ENCODE data around the gene N4BP2L2. TPM values are rescaled to one million over a fixed set of nuclear protein-coding genes. Genes with fewer than 3 reads are reported as not detected.

The N4BP2L2 gene
- total and polyA plus RNA-seq, 5 donors from 2014 or later, result 161 to 242 (median 213) TPM

GRCh38 chr13:32419862-32420261 lies 118.7 kb downstream of the N4BP2L2 start:
- no peaks in the 10 kb centered on the region for H3K27me3 Mint-ChIP-seq
- no peak overlapping the region for H3K4me3 Mint-ChIP-seq
- Histone ChIP-seq H3K27me3 (ENCODE audit: control insufficient read depth, insufficient read depth, low read length) (no peaks in the 10 kb centered on the region), H3K27ac (ENCODE audit: insufficient read depth, low read length, poor library complexity, severe bottlenecking) (no peak overlapping the region), H3K9me3 (ENCODE audit: control insufficient read depth in 2 of 2, low read length in 2 of 2) (peaks cover 5 to 10% of the 10 kb centered on the region in 2 experiments), H3K4me3 (ENCODE audit: low read depth, low read length) (no peak overlapping the region), H3K4me1 (ENCODE audit: control insufficient read depth, insufficient read depth, low read length, poor library complexity, severe bottlenecking) (peaks cover 15% of the 10 kb centered on the region), H3K36me3 (ENCODE audit: control insufficient read depth, insufficient read depth, low read length) (peaks cover 28% of the 10 kb centered on the region)
- peaks cover 35% of the 10 kb centered on the region for H3K36me3 Mint-ChIP-seq
- DNase-seq (no peak), ATAC-seq (ENCODE audit: low read depth in 2 of 2) (no peak)
- peaks cover 0 to 11% (median 1%) of the 10 kb centered on the region in 7 donors for H3K9me3 Mint-ChIP-seq
- no peak overlapping the region for H3K27ac Mint-ChIP-seq
- H3K4me1 Mint-ChIP-seq, result peaks cover 26 to 39% (median 32%) of the 10 kb centered on the region in 4 donors

- H3K27me3 Mint-ChIP-seq, result no peaks in the 10 kb centered on the region
- ATAC-seq (ENCODE audit: low read depth in 2 of 2), result no peak
- H3K36me3 Mint-ChIP-seq, result peaks cover 40% of the 10 kb centered on the region
Observed at GRCh38 chr13:32417995-32418394, 120.6 kb downstream of the N4BP2L2 start.

GRCh38 chr13:32415019-32415418 lies 123.6 kb downstream of the N4BP2L2 start:
- no peaks in the 10 kb centered on the region for H3K27me3 Mint-ChIP-seq
- DNase-seq (peak in 2 of 3 donors; percentile 11 to 43), ATAC-seq (ENCODE audit: low read depth in 2 of 2) (peak; percentile 57 to 65)
- peaks cover 6% of the 10 kb centered on the region for H3K36me3 ChIP-seq (ENCODE audit: control insufficient read depth, insufficient read depth, low read length)
- peaks cover 14 to 35% (median 23%) of the 10 kb centered on the region in 4 donors for H3K4me1 Mint-ChIP-seq
- no peak overlapping the region for H3K4me3 Mint-ChIP-seq
- no peaks in the 10 kb centered on the region for H3K27me3 ChIP-seq (ENCODE audit: control insufficient read depth, insufficient read depth, low read length)
- no peak overlapping the region for H3K27ac ChIP-seq (ENCODE audit: insufficient read depth, low read length, poor library complexity, severe bottlenecking)
- H3K9me3 ChIP-seq (ENCODE audit: control insufficient read depth in 2 of 2, low read length in 2 of 2), result peaks cover 2 to 6% of the 10 kb centered on the region in 2 experiments
- H3K4me1 ChIP-seq (ENCODE audit: control insufficient read depth, insufficient read depth, low read length, poor library complexity, severe bottlenecking), result no peaks in the 10 kb centered on the region
- peaks cover 39% of the 10 kb centered on the region for H3K36me3 Mint-ChIP-seq
- no peak overlapping the region for H3K27ac Mint-ChIP-seq
- no peak overlapping the region for H3K4me3 ChIP-seq (ENCODE audit: low read depth, low read length)
- H3K9me3 Mint-ChIP-seq, result peaks cover 0 to 10% (median 0%) of the 10 kb centered on the region in 7 donors

More at GRCh38 chr13:32417995-32418394, 120.6 kb downstream of the N4BP2L2 start:
- peaks cover 5 to 10% of the 10 kb centered on the region in 2 experiments for H3K9me3 ChIP-seq (ENCODE audit: control insufficient read depth in 2 of 2, low read length in 2 of 2)
- no peaks in the 10 kb centered on the region for H3K4me1 ChIP-seq (ENCODE audit: control insufficient read depth, insufficient read depth, low read length, poor library complexity, severe bottlenecking)
- H3K27me3 ChIP-seq (ENCODE audit: control insufficient read depth, insufficient read depth, low read length), result no peaks in the 10 kb centered on the region
- H3K4me3 ChIP-seq (ENCODE audit: low read depth, low read length), result no peak overlapping the region
- no peak overlapping the region for H3K27ac ChIP-seq (ENCODE audit: insufficient read depth, low read length, poor library complexity, severe bottlenecking)
- peaks cover 21% of the 10 kb centered on the region for H3K36me3 ChIP-seq (ENCODE audit: control insufficient read depth, insufficient read depth, low read length)
- Mint-ChIP-seq H3K9me3 (peaks cover 0 to 11% (median 1%) of the 10 kb centered on the region in 7 donors), H3K27ac (no peak overlapping the region), H3K4me3 (no peak overlapping the region), H3K4me1 (peaks cover 11 to 31% (median 21%) of the 10 kb centered on the region in 4 donors)
- no peak for DNase-seq

GRCh38 chr13:32414580-32414979 lies 124.0 kb downstream of the N4BP2L2 start:
- no peak for ATAC-seq (ENCODE audit: low read depth in 2 of 2)
- Mint-ChIP-seq H3K36me3 (peaks cover 39% of the 10 kb centered on the region), H3K27me3 (no peaks in the 10 kb centered on the region), H3K4me3 (no peak overlapping the region), H3K4me1 (peaks cover 14 to 38% (median 27%) of the 10 kb centered on the region in 4 donors), H3K9me3 (peaks cover 0 to 7% (median 0%) of the 10 kb centered on the region in 7 donors), H3K27ac (no peak overlapping the region)
- Histone ChIP-seq H3K36me3 (ENCODE audit: control insufficient read depth, insufficient read depth, low read length) (peaks cover 1% of the 10 kb centered on the region), H3K9me3 (ENCODE audit: control insufficient read depth in 2 of 2, low read length in 2 of 2) (peaks cover 0 to 2% of the 10 kb centered on the region in 2 experiments), H3K27me3 (ENCODE audit: control insufficient read depth, insufficient read depth, low read length) (no peaks in the 10 kb centered on the region), H3K27ac (ENCODE audit: insufficient read depth, low read length, poor library complexity, severe bottlenecking) (no peak overlapping the region), H3K4me3 (ENCODE audit: low read depth, low read length) (no peak overlapping the region), H3K4me1 (ENCODE audit: control insufficient read depth, insufficient read depth, low read length, poor library complexity, severe bottlenecking) (no peaks in the 10 kb centered on the region)
- DNase-seq, result no peak

- no peaks in the 10 kb centered on the region for H3K9me3 ChIP-seq (ENCODE audit: control insufficient read depth in 2 of 2, low read length in 2 of 2)
- no peaks in the 10 kb centered on the region for H3K27me3 Mint-ChIP-seq
- peaks cover 18 to 41% (median 34%) of the 10 kb centered on the region in 4 donors for H3K4me1 Mint-ChIP-seq
- H3K4me3 ChIP-seq (ENCODE audit: low read depth, low read length), result no peak overlapping the region
- no peak overlapping the region for H3K27ac ChIP-seq (ENCODE audit: insufficient read depth, low read length, poor library complexity, severe bottlenecking)
- peaks cover 37% of the 10 kb centered on the region for H3K36me3 Mint-ChIP-seq
- ATAC-seq (ENCODE audit: low read depth in 2 of 2) (no peak), DNase-seq (no peak)
- no peaks in the 10 kb centered on the region for H3K9me3 Mint-ChIP-seq
- H3K27me3 ChIP-seq (ENCODE audit: control insufficient read depth, insufficient read depth, low read length), result no peaks in the 10 kb centered on the region
- no peak overlapping the region for H3K4me3 Mint-ChIP-seq
- no peak overlapping the region for H3K27ac Mint-ChIP-seq
- peaks cover 2% of the 10 kb centered on the region for H3K36me3 ChIP-seq (ENCODE audit: control insufficient read depth, insufficient read depth, low read length)
- H3K4me1 ChIP-seq (ENCODE audit: control insufficient read depth, insufficient read depth, low read length, poor library complexity, severe bottlenecking), result no peaks in the 10 kb centered on the region
Observed at GRCh38 chr13:32413284-32413683, 125.3 kb downstream of the N4BP2L2 start.

- Mint-ChIP-seq H3K36me3 (peaks cover 46% of the 10 kb centered on the region), H3K4me3 (peak overlapping the region in 1 of 4 donors; percentile 89), H3K27me3 (no peaks in the 10 kb centered on the region), H3K9me3 (no peaks in the 10 kb centered on the region), H3K27ac (peak overlapping the region in 2 of 3 donors; percentile 44 to 75), H3K4me1 (peaks cover 11 to 42% (median 34%) of the 10 kb centered on the region in 4 donors)
- ATAC-seq (ENCODE audit: low read depth in 2 of 2) (no peak), DNase-seq (no peak)
- Histone ChIP-seq H3K27ac (ENCODE audit: insufficient read depth, low read length, poor library complexity, severe bottlenecking) (no peak overlapping the region), H3K36me3 (ENCODE audit: control insufficient read depth, insufficient read depth, low read length) (peaks cover 17% of the 10 kb centered on the region), H3K4me1 (ENCODE audit: control insufficient read depth, insufficient read depth, low read length, poor library complexity, severe bottlenecking) (no peaks in the 10 kb centered on the region), H3K9me3 (ENCODE audit: control insufficient read depth in 2 of 2, low read length in 2 of 2) (no peaks in the 10 kb centered on the region), H3K27me3 (ENCODE audit: control insufficient read depth, insufficient read depth, low read length) (no peaks in the 10 kb centered on the region), H3K4me3 (ENCODE audit: low read depth, low read length) (no peak overlapping the region)
Observed at GRCh38 chr13:32409561-32410421, 128.8 kb downstream of the N4BP2L2 start.

GRCh38 chr13:32409001-32409313 lies 129.6 kb downstream of the N4BP2L2 start:
- no peaks in the 10 kb centered on the region for H3K27me3 ChIP-seq (ENCODE audit: control insufficient read depth, insufficient read depth, low read length)
- Mint-ChIP-seq H3K27ac (peak overlapping the region; percentile 2 to 94 (median 66)), H3K27me3 (no peaks in the 10 kb centered on the region), H3K9me3 (no peaks in the 10 kb centered on the region), H3K4me1 (peaks cover 11 to 39% (median 32%) of the 10 kb centered on the region in 4 donors), H3K36me3 (peaks cover 43% of the 10 kb centered on the region), H3K4me3 (no peak overlapping the region)
- H3K4me1 ChIP-seq (ENCODE audit: control insufficient read depth, insufficient read depth, low read length, poor library complexity, severe bottlenecking), result no peaks in the 10 kb centered on the region
- no peak overlapping the region for H3K27ac ChIP-seq (ENCODE audit: insufficient read depth, low read length, poor library complexity, severe bottlenecking)
- no peak for DNase-seq
- no peaks in the 10 kb centered on the region for H3K9me3 ChIP-seq (ENCODE audit: control insufficient read depth in 2 of 2, low read length in 2 of 2)
- ATAC-seq (ENCODE audit: low read depth in 2 of 2), result no peak
- H3K4me3 ChIP-seq (ENCODE audit: low read depth, low read length), result peak overlapping the region; percentile 63
- H3K36me3 ChIP-seq (ENCODE audit: control insufficient read depth, insufficient read depth, low read length), result peaks cover 25% of the 10 kb centered on the region
